K562 (cell line): Measurements from ENCODE around the gene B3GALT4. TPM values are rescaled to one million over a fixed set of nuclear protein-coding genes. Genes with fewer than 3 reads are reported as not detected.

Source experiments
- BRD4 ChIP-seq: fragments of 200-600 bp; sonication (generic); IDR thresholded peaks from 2 replicates; pipeline ENCODE4 v1.6.1; 2017; ENCODE audit warnings: inconsistent platforms
- CBX1 ChIP-seq: sonication (generic); IDR thresholded peaks from 2 replicates; pipeline ENCODE4 v1.6.1; 2016; ENCODE audit warnings: antibody characterized with exemption, low read depth, mild to moderate bottlenecking
- CREB3L1 ChIP-seq: fragments of 450-650 bp; IDR thresholded peaks from 2 replicates; pipeline ENCODE4 v1.6.1; 2014; ENCODE audit warnings: low read depth, mild to moderate bottlenecking, moderate library complexity, borderline replicate concordance
- DNMT1 ChIP-seq: fragments of 450-650 bp; IDR thresholded peaks from 2 replicates; pipeline ENCODE4 v1.6.1; 2016; ENCODE audit warnings: antibody characterized with exemption, mild to moderate bottlenecking
- HIVEP1 ChIP-seq: fragments of 250-450 bp; sonication (Bioruptor Pico); IDR thresholded peaks from 2 replicates; pipeline ENCODE4 v1.4.0; 2020; ENCODE audit warnings: mild to moderate bottlenecking
- MBD2 ChIP-seq: sonication (generic); IDR thresholded peaks from 2 replicates; pipeline ENCODE4 v1.6.1; 2016; ENCODE audit warnings: low read depth, borderline replicate concordance
- PBX2 ChIP-seq, 2 experiments: IDR thresholded peaks in 1 of 2; conservative IDR thresholded peaks in 1 of 2; 2 replicates each; pipeline ENCODE4 v1.6.1; 2016; ENCODE audit warnings: low read depth in 2 of 2, mild to moderate bottlenecking in 1 of 2, missing compliant biosample characterization in 1 of 2, missing genetic modification characterization in 1 of 2, moderate library complexity in 1 of 2
- RBM14 ChIP-seq: fragments of 200-400 bp; formaldehyde crosslinking; IDR thresholded peaks from 2 replicates; pipeline ENCODE4 v1.6.1; 2018; ENCODE audit warnings: low read depth, mild to moderate bottlenecking, low read length, moderate library complexity, borderline replicate concordance; ENCODE audit not compliant: insufficient read depth
- RBM34 ChIP-seq: fragments of 200-400 bp; formaldehyde crosslinking; IDR thresholded peaks from 2 replicates; pipeline ENCODE4 v1.6.1; 2018; ENCODE audit warnings: low read length, borderline replicate concordance; ENCODE audit not compliant: insufficient read depth
- TCF7 ChIP-seq: sonication (generic); IDR thresholded peaks from 2 replicates; pipeline ENCODE4 v1.6.1; 2016; ENCODE audit warnings: antibody characterized with exemption, borderline replicate concordance
- ZBED1 ChIP-seq: IDR thresholded peaks from 2 replicates; pipeline ENCODE4 v1.6.1; 2014
- ZBTB11 ChIP-seq, 3 experiments: fragments of 200-800 bp in 1 of 3; fragments of 250-450 bp in 1 of 3; fragments of 450-650 bp in 1 of 3; sonication (Bioruptor Pico) in 1 of 3; sonication (Bioruptor generic) in 1 of 3; formaldehyde crosslinking in 1 of 3; IDR thresholded peaks; 2 replicates each; pipeline versions ENCODE4 v1.6.1 to v1.8.0; 2016 to 2022; ENCODE audit warnings: mild to moderate bottlenecking in 2 of 3, missing genetic modification characterization in 2 of 3, missing compliant biosample characterization in 1 of 3, moderate library complexity in 1 of 3
- ZNF143 ChIP-seq: sonication (generic); formaldehyde crosslinking; IDR thresholded peaks from 2 replicates; pipeline ENCODE4 v1.9.0; 2022; ENCODE audit warnings: mild to moderate bottlenecking, missing genetic modification reagents
- ZNF436 ChIP-seq: fragments of 250-450, 450-650 bp; sonication (Bioruptor Pico); formaldehyde crosslinking; IDR thresholded peaks from 2 replicates; pipeline ENCODE4 v1.7.0; 2020; ENCODE audit warnings: mild to moderate bottlenecking
- ZNF699 ChIP-seq: fragments of 250-450 bp; sonication (Bioruptor Pico); IDR thresholded peaks from 2 replicates; pipeline ENCODE4 v1.8.0; 2021; ENCODE audit warnings: mild to moderate bottlenecking, moderate library complexity; ENCODE audit not compliant: insufficient replicate concordance
- polyA plus RNA-seq, 8 experiments: library from polyadenylated mRNA; depleted of rRNA in 4 of 8; stranded (reverse) in 5 of 8; unstranded in 3 of 8; fragments of >200 nt; fragmentation: Nextera tagmentation in 2 of 8; fragmentation: Illumina TruSeq in 1 of 8; extraction: Ambion mirVana in 2 of 8; extraction: Trizol in 1 of 8; gene quantifications; 2 replicates each; pipeline versions ENCODE4 v1.2.1 to v1.2.3, GENCODE V29; 2011 to 2014; ENCODE audit warnings: inconsistent platforms in 1 of 8, missing spikeins in 1 of 8
- total RNA-seq, 7 experiments: library from RNA; depleted of rRNA in 6 of 7; stranded (reverse); fragments of >200 nt in 6 of 7; fragmentation: Illumina TruSeq in 2 of 7; extraction: Trizol in 2 of 7; gene quantifications; 2 replicates each; pipeline versions ENCODE4 v1.2.1 to v1.2.3, GENCODE V29; 2011 to 2021; ENCODE audit warnings: low replicate concordance in 1 of 7

B3GALT4 gene
- total and polyA plus RNA-seq, 9 of the 15 experiments (the other 6 are each of a cell fraction or from before 2014, with no cell fraction given): 0.11 to 1.3 (median 0.53) TPM; not detected in 1

GRCh38 chr6:33271468-33272274 is 5.3 kb upstream of the B3GALT4 start, which contains the start of the genes RPS18 and VPS52 (continued):
- TF ChIP-seq ZBTB11 (CRISPR knock-in tag; IDR thresholded peaks at IDR 0.05): peak; percentile 98 to 99 (median 99)
- 0 out of 2 replicates have a peak, but pooled peaks have one; percentile 25 for TF ChIP-seq DNMT1
- peak; percentile 69; the same call in 1 of the 2 replicates for TF ChIP-seq HIVEP1 (CRISPR knock-in tag)
- TF ChIP-seq ZBED1: peak; percentile 63; the same call in 1 of the 2 replicates
- peak; percentile 80 for TF ChIP-seq CREB3L1
- TF ChIP-seq RBM14: no peak
- peak; percentile 98 for TF ChIP-seq BRD4
- TF ChIP-seq PBX2 (CRISPR knock-in tag; IDR thresholded peaks at IDR 0.05; ENCODE audit: low read depth): no peak
- TF ChIP-seq PBX2 (tag; conservative IDR thresholded peaks at IDR 0.05; ENCODE audit: low read depth): peak; percentile 95
- TF ChIP-seq TCF7: peak; percentile 79
- TF ChIP-seq ZNF436: peak; percentile 47; the same call in 1 of the 2 replicates
- TF ChIP-seq CBX1: peak; percentile 86; the same call in 1 of the 2 replicates
- TF ChIP-seq MBD2: peak; percentile 92
- TF ChIP-seq ZNF143 (CRISPR knock-in tag): no peak
- TF ChIP-seq ZNF699: no peak
- TF ChIP-seq RBM34: no peak
